Measurements from ENCODE around the gene BTC.

Gene BTC

DNA sequence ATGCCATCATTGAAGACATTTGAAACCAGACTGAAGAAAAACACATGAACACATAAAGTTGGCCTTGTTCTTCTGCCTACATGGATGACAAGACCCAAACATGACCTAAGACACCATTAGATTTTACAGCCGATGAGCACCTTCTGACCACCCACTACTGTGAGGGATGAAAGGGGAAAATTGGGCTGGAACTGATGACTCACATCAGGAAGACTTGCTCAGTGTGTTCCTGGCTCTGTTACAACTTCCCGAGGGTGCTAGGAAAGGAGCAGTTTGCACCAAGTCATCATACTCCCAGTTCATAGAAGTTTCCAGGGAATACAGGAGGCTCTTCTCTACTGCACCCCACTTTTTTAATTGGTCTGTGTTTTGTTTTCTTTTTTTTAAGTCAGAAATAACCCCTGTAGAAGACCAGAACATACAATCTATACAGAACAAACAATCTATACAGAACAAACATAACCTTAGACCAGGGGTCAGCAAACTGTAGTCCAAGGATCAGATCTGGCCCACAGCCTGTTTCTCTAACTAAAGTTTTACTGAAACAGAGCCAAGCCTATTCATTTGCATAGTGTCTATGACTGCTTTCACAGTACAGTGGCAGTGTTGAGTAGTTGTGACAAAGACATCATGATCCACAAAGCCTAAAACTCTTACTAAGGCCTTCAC is 25.3 kb downstream of the BTC start:
- peak; percentile 65 for DNase-seq (ENCODE audit: low read depth)

DNA sequence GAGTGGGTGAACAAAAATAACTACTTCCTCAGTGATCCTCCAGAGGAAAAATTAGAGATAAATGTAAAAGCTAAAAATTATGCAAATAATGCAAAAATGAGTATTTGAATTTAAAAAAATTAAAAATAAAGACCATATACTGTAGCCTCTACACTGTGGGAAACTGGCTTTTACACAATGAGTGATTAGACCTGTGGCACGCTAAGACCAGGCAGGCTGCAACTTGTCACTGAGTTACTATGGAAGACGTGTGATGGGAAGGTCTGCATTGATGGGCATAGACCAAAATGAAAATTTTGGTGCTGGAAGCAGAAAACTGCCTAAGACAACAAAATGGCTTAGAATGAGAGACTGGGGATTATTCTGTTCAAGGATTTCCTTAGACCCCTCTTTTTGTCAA is 30.2 kb downstream of the BTC start:
- TF ChIP-seq, protein P1, sequence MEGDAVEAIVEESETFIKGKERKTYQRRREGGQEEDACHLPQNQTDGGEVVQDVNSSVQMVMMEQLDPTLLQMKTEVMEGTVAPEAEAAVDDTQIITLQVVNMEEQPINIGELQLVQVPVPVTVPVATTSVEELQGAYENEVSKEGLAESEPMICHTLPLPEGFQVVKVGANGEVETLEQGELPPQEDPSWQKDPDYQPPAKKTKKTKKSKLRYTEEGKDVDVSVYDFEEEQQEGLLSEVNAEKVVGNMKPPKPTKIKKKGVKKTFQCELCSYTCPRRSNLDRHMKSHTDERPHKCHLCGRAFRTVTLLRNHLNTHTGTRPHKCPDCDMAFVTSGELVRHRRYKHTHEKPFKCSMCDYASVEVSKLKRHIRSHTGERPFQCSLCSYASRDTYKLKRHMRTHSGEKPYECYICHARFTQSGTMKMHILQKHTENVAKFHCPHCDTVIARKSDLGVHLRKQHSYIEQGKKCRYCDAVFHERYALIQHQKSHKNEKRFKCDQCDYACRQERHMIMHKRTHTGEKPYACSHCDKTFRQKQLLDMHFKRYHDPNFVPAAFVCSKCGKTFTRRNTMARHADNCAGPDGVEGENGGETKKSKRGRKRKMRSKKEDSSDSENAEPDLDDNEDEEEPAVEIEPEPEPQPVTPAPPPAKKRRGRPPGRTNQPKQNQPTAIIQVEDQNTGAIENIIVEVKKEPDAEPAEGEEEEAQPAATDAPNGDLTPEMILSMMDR (IDR thresholded peaks at IDR 0.05; ENCODE audit: low read length, missing control alignments), result no peak
- DNase-seq (ENCODE audit: low read depth), result no peak
- H3K4me3 ChIP-seq (replicated peaks; ENCODE audit: low read depth, low read length), result no peak overlapping the region

More for the DNA sequence above, 25.3 kb downstream of the BTC start:
- H3K4me3 ChIP-seq (replicated peaks; ENCODE audit: low read depth, low read length), result no peak overlapping the region
- TF ChIP-seq, protein P1 (IDR thresholded peaks at IDR 0.05; ENCODE audit: low read length, missing control alignments), result no peak

DNA sequence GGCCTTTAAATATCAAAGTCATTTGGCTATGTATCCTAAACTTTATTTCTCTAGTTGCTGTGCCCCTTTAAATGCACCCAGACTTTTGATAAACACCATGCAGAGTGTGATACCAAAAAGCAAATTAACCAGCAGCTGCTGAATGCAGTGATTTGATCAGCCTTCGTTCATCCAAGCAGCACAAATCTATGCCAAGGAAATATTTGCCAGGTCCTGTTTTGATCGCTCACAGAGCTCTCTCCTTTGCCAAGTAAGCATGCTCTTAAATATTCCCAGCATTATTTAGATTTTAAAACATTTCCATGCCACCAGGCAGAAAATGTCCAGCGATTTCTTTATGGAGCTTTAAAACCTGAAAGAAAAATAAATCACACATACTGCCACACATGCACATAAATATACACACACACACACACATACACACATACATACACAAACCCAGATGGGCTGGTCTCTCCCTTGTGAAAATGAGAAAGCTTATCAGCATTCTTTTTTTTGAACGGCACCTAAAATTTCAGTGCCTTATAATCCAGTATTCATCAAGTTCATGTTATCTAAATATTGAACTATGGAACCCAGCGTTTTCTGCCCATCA is 35.7 kb downstream of the BTC start:
- H3K4me3 ChIP-seq (replicated peaks; ENCODE audit: low read depth, low read length), result no peak overlapping the region
- no peak for DNase-seq (ENCODE audit: low read depth)
- TF ChIP-seq, protein P1 (IDR thresholded peaks at IDR 0.05; ENCODE audit: low read length, missing control alignments), result no peak

DNA sequence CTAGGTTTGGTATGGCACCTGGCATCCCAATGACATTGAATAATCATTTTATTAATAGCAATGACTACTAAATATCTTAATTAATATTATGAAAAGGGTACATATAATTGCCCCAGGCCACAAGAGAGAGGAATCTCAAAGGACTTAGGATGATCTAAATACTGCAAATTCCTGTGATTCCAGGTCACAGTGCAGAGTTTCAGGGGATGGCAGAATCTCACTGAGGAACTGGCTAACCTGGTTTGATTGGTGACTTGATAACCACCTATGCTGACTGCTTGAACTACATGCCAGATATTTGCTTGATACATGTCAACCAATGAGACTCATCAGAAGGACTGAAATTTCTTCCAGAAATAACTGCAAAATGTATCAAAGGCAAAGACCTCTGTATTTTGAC is 37.2 kb downstream of the BTC start:
- no peak overlapping the region for H3K4me3 ChIP-seq (replicated peaks; ENCODE audit: low read depth, low read length)
- TF ChIP-seq, protein P1 (IDR thresholded peaks at IDR 0.05; ENCODE audit: low read length, missing control alignments), result no peak
- DNase-seq (ENCODE audit: low read depth), result no peak

DNA sequence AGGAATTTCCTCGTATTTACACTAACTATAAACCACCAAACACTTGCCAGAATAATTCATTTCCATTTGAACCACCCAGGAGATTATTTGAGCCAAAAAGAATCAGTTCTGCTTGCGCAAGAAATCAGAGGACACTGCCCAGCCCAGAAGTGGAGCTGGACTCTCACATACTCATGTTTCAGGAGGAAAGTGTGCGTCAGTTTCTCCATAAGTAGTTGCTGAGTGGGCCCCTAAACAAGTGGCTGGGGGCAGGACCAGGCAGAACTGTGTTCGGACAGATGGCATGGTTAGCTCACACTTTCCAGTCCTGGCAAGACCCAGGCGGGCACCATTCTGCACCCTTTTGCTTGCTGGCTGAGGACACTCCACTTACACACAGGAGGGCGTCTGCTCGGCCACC is 38.8 kb downstream of the BTC start:
- no peak overlapping the region for H3K4me3 ChIP-seq (replicated peaks; ENCODE audit: low read depth, low read length)
- TF ChIP-seq, protein P1 (IDR thresholded peaks at IDR 0.05; ENCODE audit: low read length, missing control alignments), result no peak
- peak; percentile 11 for DNase-seq (ENCODE audit: low read depth)

DNA sequence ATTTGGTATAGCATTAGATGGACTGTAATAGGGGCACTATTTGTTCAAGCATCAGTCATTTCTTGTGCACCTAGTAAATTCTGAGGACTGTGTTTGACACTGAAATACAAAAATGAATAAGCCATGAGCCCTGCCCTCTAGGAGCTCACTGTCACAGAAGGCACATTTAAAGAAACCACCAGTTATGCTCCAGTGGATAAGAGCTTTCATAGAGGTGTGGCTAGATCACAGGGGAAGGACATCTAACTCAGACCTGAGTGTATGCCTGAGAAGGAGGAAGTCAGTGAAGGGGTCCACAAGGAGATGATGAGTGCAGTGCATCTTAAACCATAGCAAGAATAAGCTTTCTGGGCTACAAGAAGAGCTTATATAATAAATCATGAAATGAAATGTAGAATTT is 40.1 kb downstream of the BTC start:
- TF ChIP-seq, protein P1 (IDR thresholded peaks at IDR 0.05; ENCODE audit: low read length, missing control alignments), result no peak
- no peak overlapping the region for H3K4me3 ChIP-seq (replicated peaks; ENCODE audit: low read depth, low read length)
- DNase-seq (ENCODE audit: low read depth), result no peak

DNA sequence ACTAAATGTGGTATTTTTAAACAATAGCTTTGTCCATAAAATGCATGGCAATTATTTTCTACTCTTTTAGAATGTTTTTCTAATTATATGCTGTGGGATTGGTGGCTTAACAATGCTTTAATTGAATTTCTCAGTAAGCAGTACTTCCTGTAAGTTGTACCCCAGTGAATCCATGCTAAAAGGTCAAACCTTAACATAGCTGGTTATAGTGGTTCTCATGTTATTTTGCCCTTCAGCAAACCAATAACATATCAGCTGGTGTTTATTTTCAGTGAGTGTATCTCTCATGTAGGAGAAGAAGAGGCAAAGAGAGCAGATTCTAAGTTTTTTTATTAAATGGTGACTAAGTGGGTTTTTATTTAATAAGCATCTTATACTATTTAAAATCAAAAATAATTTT is 41.5 kb downstream of the BTC start:
- no peak for DNase-seq (ENCODE audit: low read depth)
- TF ChIP-seq, protein P1 (IDR thresholded peaks at IDR 0.05; ENCODE audit: low read length, missing control alignments), result no peak
- no peak overlapping the region for H3K4me3 ChIP-seq (replicated peaks; ENCODE audit: low read depth, low read length)
